H1 (cell line): ENCODE data around the gene TFR2. TPM values are rescaled to one million over a fixed set of nuclear protein-coding genes. Genes with fewer than 3 reads are reported as not detected.

ENCODE experiments used
- CTCF ChIA-PET: fragments of 300-600 bp; sonication (Branson Sonifier 250); formaldehyde crosslinking; loops from one replicate; lab custom pipeline; 2021; ENCODE audit not compliant: partially characterized antibody; lab: Charles Lee
- POLR2A ChIA-PET: fragments of 300-600 bp; sonication (Branson Sonifier 250); formaldehyde crosslinking; loops from one replicate; lab custom pipeline; 2021; ENCODE audit warnings: inconsistent platforms; ENCODE audit not compliant: partially characterized antibody; lab: Charles Lee
- DNase-seq, 2 experiments: peaks; one replicate each; pipeline versions ENCODE4 v3.0.0 to v3.0.0-alpha.2; 2010 to 2022; ENCODE audit warnings: low spot score in 2 of 2, low read depth in 1 of 2, mixed read lengths in 1 of 2
- FAIRE-seq: peaks from 2 replicates; lab custom pipeline; 2011; peaks lifted over from hg19 to GRCh38; lab: Jason Lieb, UNC
- H2AFZ ChIP-seq: 2 replicates; pipeline ENCODE4 v1.8.1; 2012; ENCODE audit warnings: low read length, inconsistent platforms
- H2AK5ac ChIP-seq: 2 replicates; pipeline ENCODE4 v1.6.1; 2013; ENCODE audit warnings: low read depth, low read length
- H2BK120ac ChIP-seq: replicated peaks from 2 replicates; pipeline ENCODE3; 2013; ENCODE audit warnings: low read depth, low read length, inconsistent platforms
- H2BK12ac ChIP-seq: 2 replicates; pipeline ENCODE4 v1.6.1; 2013; ENCODE audit warnings: low read depth, low read length
- H2BK15ac ChIP-seq: 2 replicates; pipeline ENCODE4 v1.6.1; 2013; ENCODE audit warnings: low read length
- H2BK20ac ChIP-seq: 2 replicates; pipeline ENCODE4 v1.6.1; 2013; ENCODE audit warnings: low read length
- H2BK5ac ChIP-seq: 2 replicates; pipeline ENCODE4 v1.6.1; 2013; ENCODE audit warnings: low read depth, low read length
- H3K14ac ChIP-seq: 2 replicates; pipeline ENCODE4 v1.6.1; 2013; ENCODE audit warnings: inconsistent platforms; ENCODE audit not compliant: insufficient read length
- H3K18ac ChIP-seq: 2 replicates; pipeline ENCODE4 v1.6.1; 2013; ENCODE audit warnings: low read length; ENCODE audit errors: extremely low read depth
- H3K23ac ChIP-seq: 2 replicates; pipeline ENCODE4 v1.6.1; 2013; ENCODE audit warnings: inconsistent platforms; ENCODE audit not compliant: insufficient read length
- H3K23me2 ChIP-seq: 2 replicates; pipeline ENCODE4 v1.6.1; 2013; ENCODE audit warnings: low read depth, low read length
- H3K27ac ChIP-seq: 2 replicates; pipeline ENCODE4 v1.6.1; 2011; ENCODE audit warnings: low read depth, low read length, inconsistent platforms
- H3K27me3 ChIP-seq, 4 experiments: replicated peaks in 1 of 4; 1 replicate in 1 of 4; 2 replicates in 3 of 4; pipeline versions ENCODE4 v1.6.1 to v1.8.1; 2011 to 2013; ENCODE audit warnings: low read length in 3 of 4, mild to moderate bottlenecking in 3 of 4, inconsistent platforms in 2 of 4, mixed read lengths in 2 of 4, moderate library complexity in 1 of 4; ENCODE audit not compliant: control insufficient read depth in 3 of 4, insufficient read depth in 3 of 4; ENCODE audit errors: extremely low read depth in 1 of 4
- H3K36me3 ChIP-seq, 4 experiments: 2 replicates each; pipeline versions ENCODE4 v1.6.1 to v1.8.1; 2011 to 2013; ENCODE audit warnings: mild to moderate bottlenecking in 4 of 4, low read length in 3 of 4, moderate library complexity in 2 of 4, control low read depth in 1 of 4, inconsistent platforms in 1 of 4; ENCODE audit not compliant: insufficient read depth in 4 of 4, control insufficient read depth in 2 of 4
- H3K4ac ChIP-seq: replicated peaks from 2 replicates; pipeline ENCODE3; 2013; ENCODE audit warnings: low read length, low read depth, mixed read lengths, inconsistent platforms; ENCODE audit not compliant: insufficient read length
- H3K4me1 ChIP-seq, 4 experiments: replicated peaks in 1 of 4; 1 replicate in 1 of 4; 2 replicates in 3 of 4; pipeline versions ENCODE4 v1.6.1 to v1.8.1; 2011 to 2013; ENCODE audit warnings: low read length in 3 of 4, inconsistent platforms in 2 of 4, mixed read lengths in 1 of 4; ENCODE audit not compliant: insufficient read depth in 4 of 4, control insufficient read depth in 3 of 4
- H3K4me2 ChIP-seq, 2 experiments: 2 replicates each; pipeline versions ENCODE4 v1.6.1 to v1.8.1; 2011 to 2013; ENCODE audit warnings: low read depth in 2 of 2, low read length in 2 of 2, control low read depth in 1 of 2, inconsistent platforms in 1 of 2, mild to moderate bottlenecking in 1 of 2; ENCODE audit not compliant: insufficient read depth in 1 of 2
- H3K4me3 ChIP-seq, 4 experiments: fragments of 200-600, 300-600 bp in 1 of 4; sonication (generic), shearing (Covaris generic), sonication (Bioruptor Twin) in 1 of 4; 2 replicates each; pipeline versions ENCODE4 v1.5.1 to v1.8.1; 2011 to 2016; ENCODE audit warnings: low read length in 4 of 4, low read depth in 3 of 4, control low read depth in 2 of 4, inconsistent platforms in 2 of 4, mild to moderate bottlenecking in 2 of 4, mixed read lengths in 1 of 4, moderate library complexity in 1 of 4; ENCODE audit not compliant: insufficient read depth in 2 of 4; ENCODE audit errors: extremely low read depth in 1 of 4
- H3K56ac ChIP-seq: replicated peaks from 2 replicates; pipeline ENCODE3; 2013; ENCODE audit warnings: low read depth, mild to moderate bottlenecking, mixed read lengths, low read length, inconsistent platforms; ENCODE audit not compliant: insufficient read length
- H3K79me1 ChIP-seq: 2 replicates; pipeline ENCODE4 v1.6.1; 2013; ENCODE audit warnings: low read depth, low read length, control low read depth
- H3K79me2 ChIP-seq, 2 experiments: 2 replicates each; pipeline versions ENCODE4 v1.6.1 to v1.8.1; 2012 to 2013; ENCODE audit warnings: low read length in 2 of 2, mild to moderate bottlenecking in 2 of 2, inconsistent platforms in 1 of 2; ENCODE audit not compliant: insufficient read depth in 2 of 2, control insufficient read depth in 1 of 2
- H3K9ac ChIP-seq, 4 experiments: replicated peaks in 1 of 4; 1 replicate in 1 of 4; 2 replicates in 3 of 4; pipeline versions ENCODE4 v1.6.1 to v1.8.1; 2011 to 2013; ENCODE audit warnings: low read depth in 3 of 4, low read length in 3 of 4, control low read depth in 2 of 4, mild to moderate bottlenecking in 2 of 4, moderate library complexity in 2 of 4, inconsistent platforms in 1 of 4; ENCODE audit errors: extremely low read depth in 1 of 4
- H3K9me3 ChIP-seq, 2 experiments: 2 replicates each; pipeline versions ENCODE4 v1.6.1 to v1.8.1; 2012 to 2013; ENCODE audit warnings: mild to moderate bottlenecking in 2 of 2, moderate library complexity in 2 of 2, control low read depth in 1 of 2, inconsistent platforms in 1 of 2, low read depth in 1 of 2, low read length in 1 of 2, mixed read lengths in 1 of 2; ENCODE audit not compliant: insufficient read depth in 2 of 2
- H4K20me1 ChIP-seq, 2 experiments: replicated peaks in 1 of 2; 2 replicates each; pipeline versions ENCODE3 to v1.8.1; 2011 to 2013; ENCODE audit warnings: inconsistent platforms in 2 of 2, low read length in 2 of 2, mild to moderate bottlenecking in 1 of 2; ENCODE audit not compliant: insufficient read depth in 2 of 2, control insufficient read depth in 1 of 2
- H4K5ac ChIP-seq: 2 replicates; pipeline ENCODE4 v1.6.1; 2013; ENCODE audit warnings: low read length, low read depth, mixed read lengths, inconsistent platforms; ENCODE audit not compliant: insufficient read length
- H4K8ac ChIP-seq: 2 replicates; pipeline ENCODE4 v1.8.0; 2013; ENCODE audit warnings: mild to moderate bottlenecking, moderate library complexity, low read length, inconsistent platforms; ENCODE audit not compliant: insufficient read depth; ENCODE audit errors: extremely low read depth
- H4K91ac ChIP-seq: replicated peaks from 2 replicates; pipeline ENCODE3; 2013; ENCODE audit warnings: low read length, mixed read lengths, inconsistent platforms; ENCODE audit not compliant: insufficient read length
- HDAC6 ChIP-seq: IDR thresholded peaks from one replicate; pipeline ENCODE4 v1.7.1; 2012; ENCODE audit warnings: low read depth, mild to moderate bottlenecking, inconsistent platforms, low read length, moderate library complexity
- TAF1 ChIP-seq: IDR thresholded peaks from 2 replicates; pipeline ENCODE4 v1.6.1; 2011; ENCODE audit warnings: mild to moderate bottlenecking, low read depth, low read length
- WGBS, 2 experiments: shearing (Covaris generic) in 1 of 2; methylation state at CpG; one replicate each; pipeline versions ENCODE4 v1.1.6 to v1.1.7; 2013 to 2015; ENCODE audit warnings: low lambda C conversion rate in 2 of 2, mixed read lengths in 2 of 2, inconsistent platforms in 1 of 2, low coverage in 1 of 2, missing lambda C conversion rate in 1 of 2; ENCODE audit not compliant: insufficient replicate concordance in 2 of 2, insufficient coverage in 1 of 2, insufficient read length in 1 of 2; ENCODE audit errors: extremely low coverage in 1 of 2, missing lambda C conversion rate in 1 of 2; 5-methylcytosine and 5-hydroxymethylcytosine counted together
- polyA plus RNA-seq, 7 experiments: library from polyadenylated mRNA; depleted of rRNA in 3 of 7; stranded (reverse) in 5 of 7; unstranded in 2 of 7; fragments of >200 nt in 5 of 7; fragments of 200-250 nt in 2 of 7; gene quantifications; 1 replicate in 5 of 7; 2 replicates in 1 of 7; 4 replicates in 1 of 7; pipeline versions ENCODE4 v1.2.1 to v1.2.3, GENCODE V29; 2011 to 2013; ENCODE audit warnings: missing spikeins in 2 of 7, mixed read lengths in 2 of 7
- total RNA-seq: library from RNA; stranded (reverse); fragmentation: NEBNext Ultra II Directional; extraction: Animal tissue kit (Norgen Biotek cat#: 25700); gene quantifications from 2 replicates; pipeline ENCODE4 v1.2.1, GENCODE V29; 2021

Gene TFR2
- total and polyA plus RNA-seq, 2 of the 8 experiments (the other 6 are each of a cell fraction or from before 2014, with no cell fraction given): 4.6 to 5.7 TPM

GRCh38 chr7:100681491-100682227, 40.3 kb upstream of the TFR2 start:
- Histone ChIP-seq H2BK120ac (no peak overlapping the region), H3K27me3 (no peaks in the 10 kb centered on the region), H3K36me3 (peaks cover 39 to 97% (median 66%) of the 10 kb centered on the region in 4 experiments), H3K9ac (no peak overlapping the region), H3K79me2 (0 out of 4 replicates have a peak, but pooled peaks cover 0 to 3% of the 10 kb centered on the region in 2 experiments), H3K4ac (no peak overlapping the region), H3K79me1 (no peaks in the 10 kb centered on the region; the same call in none of the 2 replicates), H3K18ac (no peak overlapping the region), H4K8ac (no peak overlapping the region), H2AFZ (no peak overlapping the region), H3K9me3 (no peaks in the 10 kb centered on the region), H3K23me2 (no peaks in the 10 kb centered on the region; the same call in 1 of the 2 replicates), H4K91ac (no peak overlapping the region), H2AK5ac (no peak overlapping the region), H3K14ac (no peak overlapping the region), H2BK15ac (no peak overlapping the region), H4K5ac (no peak overlapping the region), H2BK20ac (no peak overlapping the region), H3K4me3 (no peak overlapping the region), H2BK12ac (no peak overlapping the region), H3K56ac (no peak overlapping the region), H4K20me1 (peaks cover 9 to 40% of the 10 kb centered on the region in 2 experiments), H2BK5ac (no peak overlapping the region), H3K4me1 (peaks cover 0 to 7% (median 2%) of the 10 kb centered on the region in 4 experiments; a peak in 5 of 7 replicates), H3K27ac (no peak overlapping the region), H3K23ac (no peak overlapping the region), H3K4me2 (no peak overlapping the region)
- WGBS, 2 experiments: 92% methylated on average over 26 of the region's 29 CpGs; no CpG with 5 or more reads in 1 of the 2 experiments
- ChIA-PET POLR2A (interaction anchor here (0.5 to 10.3 kb wide), 11 partner anchors 8 to 212 kb away, joined by 3 to 257 read pairs (median 4); partner anchors contain the start of genes GIGYF1, LRCH4, POP7 and SRRT), CTCF (interaction anchor here (0.9 to 20.7 kb wide), 10 partner anchors 11 to 97 kb away, joined by 3 to 254 read pairs (median 5); partner anchors contain the start of genes GIGYF1 and POP7)
- DNase-seq: no peak
- no peak for FAIRE-seq
- TF ChIP-seq TAF1 (no peak), HDAC6 (no peak)
